GM19240 (cell line): ENCODE measurements around the gene CNOT4.
"Not testable (repeated sequence)": the region's sequence is repeated elsewhere in the genome, so short reads cannot be mapped to it uniquely, and the experiment has no call there.

Experiments
- DNase-seq: peaks from one replicate; pipeline ENCODE4 v3.0.0; 2011; ENCODE audit warnings: low spot score; ENCODE audit not compliant: insufficient read length

CNOT4 gene

GRCh38 chr7:135512135-135512887, 2.4 kb upstream of the CNOT4 start:
- DNase-seq, result peak; percentile 12

DNA sequence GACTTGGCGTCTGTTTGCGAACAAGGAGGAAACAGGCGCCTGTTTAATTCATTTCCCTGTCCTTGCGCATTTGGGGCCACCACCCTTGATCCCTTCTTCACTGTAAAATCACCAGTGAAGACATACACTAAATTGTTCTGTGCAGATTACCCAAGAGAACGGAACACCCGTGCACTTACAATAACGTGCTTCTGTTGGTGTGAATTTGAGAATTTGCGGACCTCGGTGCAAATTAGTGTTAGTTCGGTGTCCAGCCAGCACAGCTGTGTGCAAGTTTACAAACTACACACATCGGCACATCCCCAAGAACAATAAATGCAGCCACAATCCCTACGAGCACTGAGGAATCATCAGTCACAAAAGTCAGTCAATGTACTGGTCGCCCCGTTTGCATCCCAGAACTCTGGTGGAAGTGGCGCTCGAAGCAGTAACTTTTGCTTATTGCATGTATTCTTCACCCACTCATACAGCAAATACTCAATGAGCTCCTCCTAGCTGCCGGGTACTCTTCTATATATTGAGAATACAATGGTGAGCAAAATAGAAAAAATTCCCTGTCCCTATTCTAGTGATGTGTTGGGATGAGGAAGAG, 786 bp upstream of the CNOT4 start:
- DNase-seq, result no peak

- no peak for DNase-seq
Measured at GRCh38 chr7:135509589-135509838, 388 bp downstream of the CNOT4 start.

DNA sequence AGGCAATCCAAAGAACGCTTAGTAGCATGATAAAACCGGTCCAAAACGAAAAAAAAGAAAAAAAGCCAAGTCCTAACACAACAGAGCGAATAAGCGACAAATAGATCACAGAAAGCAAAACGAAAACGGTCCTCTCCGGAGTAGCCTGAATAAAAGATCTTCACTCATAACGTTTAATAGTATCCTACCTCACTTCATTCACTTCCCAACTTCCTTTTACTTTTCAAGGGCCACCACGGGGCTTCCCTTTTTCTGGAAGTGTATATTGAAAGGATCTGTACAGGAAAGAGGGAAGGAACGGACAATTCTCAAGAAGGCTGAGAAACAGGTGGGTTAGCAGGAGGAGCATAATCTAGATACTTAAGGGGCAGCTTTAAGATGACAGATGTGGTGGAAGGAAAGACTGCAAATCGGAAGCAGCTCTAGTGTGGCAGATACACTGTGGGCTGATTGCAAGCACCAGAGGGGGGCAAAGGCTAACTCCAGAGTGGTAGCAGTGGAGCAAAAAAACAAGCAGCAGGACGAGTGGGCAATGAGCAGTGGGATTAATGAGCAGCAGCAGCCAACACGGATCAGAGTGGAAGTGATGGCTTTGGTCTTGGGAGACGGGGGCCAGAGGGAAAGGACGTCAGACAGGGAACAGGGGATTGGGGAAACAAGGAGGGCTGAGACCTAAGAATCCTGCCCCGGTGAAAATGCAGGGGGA, 866 bp downstream of the CNOT4 start:
- no peak for DNase-seq

DNA sequence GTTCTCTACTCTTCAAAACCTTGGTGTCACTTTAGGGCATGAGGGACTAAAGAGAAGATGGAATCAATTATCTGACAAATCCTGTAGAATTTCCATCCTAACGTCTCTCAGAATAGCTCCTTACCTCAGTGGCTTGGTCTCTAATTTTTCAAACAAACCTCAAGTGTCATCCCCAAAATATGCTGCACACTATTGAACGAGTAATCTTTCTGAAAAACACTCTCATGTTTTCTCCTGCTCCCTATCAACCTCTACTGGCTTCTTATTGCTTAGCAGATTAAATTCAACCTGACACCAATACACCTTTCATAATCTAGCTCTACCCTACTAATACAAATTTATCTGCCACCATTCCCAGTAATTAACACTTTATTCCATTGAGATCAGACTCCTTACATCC, 8.5 kb downstream of the CNOT4 start:
- no peak for DNase-seq

- no peak for DNase-seq
Measured at GRCh38 chr7:135499818-135500217, 10.1 kb downstream of the CNOT4 start.

GRCh38 chr7:135497161-135497560, 12.7 kb downstream of the CNOT4 start:
- not testable (repeated sequence) for DNase-seq

- no peak for DNase-seq
Measured at GRCh38 chr7:135493362-135493761, 16.5 kb downstream of the CNOT4 start.

DNA sequence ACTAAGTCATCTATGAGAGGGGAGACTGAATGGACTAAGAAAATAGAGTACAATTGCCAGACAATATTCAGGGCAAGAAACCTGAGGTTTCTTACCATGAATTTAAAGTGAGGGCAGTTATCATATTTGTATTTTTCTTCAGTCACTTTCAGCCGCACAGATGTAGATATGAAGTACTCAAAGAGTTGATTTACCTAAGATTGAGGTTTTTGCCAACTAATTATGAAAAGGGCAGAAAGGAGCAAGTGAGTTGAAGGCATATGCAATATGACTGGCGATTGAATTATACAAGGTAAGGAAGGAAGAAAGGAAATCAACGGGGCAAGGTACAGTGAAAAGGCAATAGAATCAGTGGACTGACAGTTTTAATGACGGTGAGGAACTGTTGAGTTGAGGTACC, 17.8 kb downstream of the CNOT4 start:
- DNase-seq, result no peak

- no peak for DNase-seq
Measured at GRCh38 chr7:135490783-135491182, 19.1 kb downstream of the CNOT4 start.

- DNase-seq, result no peak
Measured at GRCh38 chr7:135489791-135490190, 20.1 kb downstream of the CNOT4 start.

- no peak for DNase-seq
Measured at GRCh38 chr7:135486261-135486920, 23.5 kb downstream of the CNOT4 start.

DNA sequence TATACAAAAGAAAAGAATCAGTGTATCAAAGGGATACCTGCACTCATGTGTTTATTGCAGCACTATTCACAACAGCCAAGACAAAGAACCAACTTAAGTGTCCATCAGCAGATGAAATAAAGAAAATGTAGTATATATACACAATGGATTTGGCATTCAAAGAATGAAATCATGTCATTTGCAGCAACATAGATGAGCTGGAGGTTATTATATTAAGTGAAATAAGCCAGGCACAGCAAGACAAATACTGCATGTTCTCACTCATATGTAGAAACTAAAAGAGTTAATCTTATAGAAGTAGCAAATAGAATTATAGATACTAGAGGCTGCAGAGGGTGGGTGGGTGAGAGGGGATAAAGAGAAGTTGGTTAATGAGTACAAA, 28.3 kb downstream of the CNOT4 start:
- no peak for DNase-seq

DNA sequence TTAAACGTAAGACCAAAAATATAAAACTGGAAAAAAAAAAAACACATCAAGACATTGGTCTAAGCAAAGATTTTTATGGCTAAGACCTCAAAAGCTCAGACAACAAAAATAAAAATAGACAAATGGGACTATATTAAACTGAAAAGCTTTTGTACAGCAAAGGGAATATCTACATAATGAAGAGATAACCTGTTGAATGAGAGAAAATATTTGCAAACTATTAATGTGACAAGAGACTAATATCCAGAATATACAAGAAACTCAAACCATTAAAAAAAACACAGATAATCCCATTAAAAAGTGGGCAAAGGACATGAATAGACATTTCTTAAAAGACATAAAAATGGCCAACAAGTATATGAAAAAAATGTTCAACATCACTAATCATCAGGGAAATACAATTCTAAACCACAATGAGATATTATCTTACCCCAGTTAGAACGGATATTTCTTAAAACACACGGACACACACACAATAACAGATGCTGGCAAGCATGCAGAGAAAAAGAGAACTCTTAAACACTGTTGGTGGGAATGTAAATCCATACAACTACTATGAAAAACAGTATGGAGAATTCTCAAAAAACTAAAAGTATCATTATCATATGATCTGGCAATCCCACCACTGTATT, 28.8 kb downstream of the CNOT4 start:
- no peak for DNase-seq

DNA sequence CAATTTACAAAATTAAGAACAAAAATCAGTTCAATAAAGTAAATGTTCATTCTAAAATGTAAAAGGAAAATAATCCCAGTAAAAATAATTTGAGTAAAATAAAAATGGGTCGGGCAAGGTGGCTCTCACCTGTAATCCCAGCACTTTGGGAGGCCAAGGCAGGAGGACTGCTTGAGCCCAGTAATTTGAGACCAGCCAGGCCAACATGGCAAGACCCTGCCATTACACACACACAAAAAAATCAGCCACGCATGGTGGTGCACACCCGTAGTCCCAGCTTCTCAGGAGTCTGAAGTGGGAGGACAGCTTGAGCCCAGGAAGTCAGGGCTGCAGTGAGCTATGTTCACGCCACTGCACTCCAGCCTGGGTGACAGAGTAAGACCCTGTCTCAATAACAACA, 34.4 kb downstream of the CNOT4 start:
- no peak for DNase-seq

DNA sequence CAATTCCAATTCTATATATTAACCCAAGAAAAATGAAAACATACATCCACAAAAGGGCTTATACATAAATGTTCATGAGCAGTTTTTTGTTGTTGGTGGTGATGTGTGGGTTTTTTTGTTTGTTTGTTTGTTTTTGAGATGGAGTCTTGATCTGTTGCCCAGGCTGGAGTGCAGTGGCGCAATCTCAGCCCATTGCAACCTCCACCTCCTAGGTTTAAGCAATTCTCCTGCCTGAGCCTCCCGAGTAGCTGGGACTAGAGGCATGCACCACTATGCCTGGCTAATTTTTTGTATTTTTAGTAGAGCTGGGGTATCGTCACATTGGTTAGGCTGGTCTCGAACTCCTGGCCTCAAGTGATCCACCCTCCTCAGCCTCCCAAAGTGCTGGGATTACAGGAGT, 40.2 kb downstream of the CNOT4 start:
- DNase-seq, result not testable (repeated sequence)

GRCh38 chr7:135467207-135467711, 42.6 kb downstream of the CNOT4 start:
- DNase-seq, result no peak

DNA sequence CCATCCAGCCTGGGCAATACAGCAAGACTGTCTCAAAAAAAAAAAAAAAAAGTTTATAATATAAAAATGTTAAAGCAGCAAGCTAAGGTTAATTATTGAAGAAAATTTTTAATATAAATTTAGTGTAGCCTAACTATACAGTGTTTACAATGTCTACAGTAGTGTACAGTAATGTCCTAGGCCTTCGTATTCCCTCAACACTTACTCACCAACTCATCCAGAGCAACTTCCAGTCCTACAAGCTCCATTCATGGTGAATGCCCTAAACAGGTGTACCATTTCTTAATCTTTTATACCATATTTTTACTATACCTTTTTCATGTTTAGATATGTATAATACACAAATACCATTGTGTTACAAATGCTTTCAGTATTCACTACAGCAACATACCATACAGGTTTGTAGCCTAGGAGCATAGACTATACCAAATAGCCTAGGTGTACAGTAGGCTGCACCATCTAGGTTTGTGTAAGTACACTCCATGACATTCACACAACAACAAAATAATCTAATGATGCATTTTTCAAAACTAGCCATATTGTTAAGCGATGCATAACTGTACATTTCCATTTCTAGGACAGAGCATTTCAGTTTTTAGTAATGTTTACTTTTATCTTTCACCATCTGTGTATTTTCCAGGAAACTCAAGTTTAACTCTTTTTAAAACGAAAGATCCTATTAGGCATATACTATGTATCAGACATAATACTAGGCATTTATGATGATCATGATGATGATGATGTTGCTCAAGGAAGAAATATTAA, 43.3 kb downstream of the CNOT4 start:
- DNase-seq, result no peak

DNA sequence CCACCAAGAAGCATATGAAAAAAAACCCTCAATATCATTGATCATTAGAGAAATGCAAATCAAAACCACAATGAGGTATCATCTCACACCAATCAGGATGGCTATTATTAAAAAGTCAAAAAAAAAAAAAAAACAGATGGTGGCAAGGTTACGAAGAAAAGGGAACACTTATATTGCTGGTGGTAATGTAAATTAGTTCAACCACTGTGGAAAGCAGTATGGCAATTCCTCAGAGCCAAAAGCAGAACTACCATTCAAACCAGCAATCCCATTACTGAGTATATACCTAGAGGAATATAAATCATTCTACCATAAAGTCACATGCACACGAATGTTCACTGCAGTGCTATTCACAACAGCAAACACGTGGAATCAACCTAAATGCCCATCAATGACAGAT, 46.0 kb downstream of the CNOT4 start:
- no peak for DNase-seq

DNA sequence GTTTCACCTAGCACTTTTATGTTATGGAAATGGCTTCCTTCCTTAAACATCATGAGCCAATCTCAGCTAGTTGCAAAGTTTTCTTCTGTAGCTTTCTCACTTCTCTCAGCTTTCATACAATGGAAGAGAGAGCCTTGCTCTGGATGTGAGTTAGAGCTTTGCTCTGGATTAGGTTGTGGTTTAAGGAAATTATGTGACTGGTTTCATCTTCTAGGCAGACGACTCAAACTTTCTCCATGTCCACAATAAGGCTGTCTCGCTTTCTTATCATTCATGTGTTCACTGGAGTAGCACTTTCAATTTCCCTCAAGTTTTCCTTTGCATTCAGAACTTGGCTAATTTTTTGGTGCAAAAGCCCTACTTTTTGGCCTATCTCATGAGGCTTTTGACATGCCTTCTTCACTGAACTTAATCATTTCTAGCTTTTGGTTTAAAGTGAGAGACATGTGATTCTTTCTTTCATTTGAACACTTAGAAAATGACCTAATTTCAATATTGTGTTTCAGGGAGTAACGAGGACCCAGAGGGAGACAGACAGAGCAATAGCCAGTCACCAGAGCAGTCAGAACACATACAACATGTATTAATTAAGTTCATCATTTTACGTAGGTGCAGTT, 49.8 kb downstream of the CNOT4 start:
- no peak for DNase-seq

DNA sequence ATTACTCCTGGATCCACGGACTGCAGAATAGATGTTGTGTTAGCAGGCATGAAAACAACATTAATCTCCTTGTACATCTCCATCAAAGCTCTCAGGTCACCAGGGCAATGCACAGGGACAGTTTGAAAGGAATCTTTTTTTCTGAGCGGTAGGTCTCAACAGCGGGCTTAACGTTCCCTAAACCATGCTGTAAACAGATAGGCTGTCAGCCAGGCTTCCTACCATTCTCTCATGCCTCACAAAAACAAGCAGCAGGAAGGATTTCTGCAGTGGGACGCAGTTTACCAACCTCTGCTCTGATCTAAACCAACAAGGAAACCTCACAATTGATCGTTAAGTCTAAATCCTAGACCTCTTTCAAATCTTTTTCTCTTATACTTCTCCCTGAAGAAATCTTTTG, 50.8 kb downstream of the CNOT4 start:
- DNase-seq, result no peak
